IMR-90 (cell line): Measurements from ENCODE around the gene CDHR1. TPM values are rescaled to one million over a fixed set of nuclear protein-coding genes. Genes with fewer than 3 reads are reported as not detected.
"Not testable (repeated sequence)": the region's sequence is repeated elsewhere in the genome, so short reads cannot be mapped to it uniquely, and the experiment has no call there.

Experiments
- ATAC-seq: fragments of 200-7000 bp; cut with Tn5 transposase; 2 replicates; pipeline ENCODE4 v1.9.1; 2020; ENCODE audit warnings: low read depth, mild to moderate bottlenecking, moderate library complexity
- BruUV-seq: library from RNA; stranded (reverse); fragments of 400-500 nt; replicated peaks from 2 replicates; lab custom pipeline; 2021; lab: Mats Ljungman, UMichigan
- CTCF ChIA-PET: fragments of 300-600 bp; formaldehyde crosslinking; extraction: SDS; loops from one replicate; lab custom pipeline; 2021; ENCODE audit warnings: antibody characterized with exemption; lab: Yijun Ruan, JAX
- POLR2A ChIA-PET: fragments of 300-600 bp; sonication (Branson Sonifier 250); formaldehyde crosslinking; loops from one replicate; lab custom pipeline; 2022; ENCODE audit warnings: antibody characterized with exemption; ENCODE audit not compliant: unreplicated experiment; lab: Charles Lee
- DNase-seq: peaks from one replicate; pipeline ENCODE4 v3.0.0; 2013
- H2AFZ ChIP-seq: replicated peaks from 2 replicates; pipeline ENCODE3; 2013; ENCODE audit warnings: low read length, mild to moderate bottlenecking; ENCODE audit not compliant: poor library complexity
- H2AK5ac ChIP-seq: 2 replicates; pipeline ENCODE4 v1.6.1; 2013; ENCODE audit warnings: low read depth, low read length, inconsistent platforms
- H2AK9ac ChIP-seq: replicated peaks from 2 replicates; pipeline ENCODE3; 2013; ENCODE audit warnings: mild to moderate bottlenecking, low read depth, low read length, moderate library complexity; ENCODE audit not compliant: poor library complexity
- H2BK120ac ChIP-seq: 2 replicates; pipeline ENCODE4 v1.6.1; 2013; ENCODE audit warnings: low read depth, low read length, inconsistent platforms
- H2BK15ac ChIP-seq: 3 replicates; pipeline ENCODE4 v1.6.1; 2013; ENCODE audit warnings: low read depth, low read length, inconsistent platforms
- H2BK20ac ChIP-seq: 2 replicates; pipeline ENCODE4 v1.6.1; 2013; ENCODE audit warnings: low read depth, mild to moderate bottlenecking, inconsistent platforms, low read length, moderate library complexity
- H2BK5ac ChIP-seq: 2 replicates; pipeline ENCODE4 v1.6.1; 2013; ENCODE audit warnings: mild to moderate bottlenecking, low read depth, low read length, inconsistent platforms; ENCODE audit not compliant: poor library complexity, severe bottlenecking
- H3K14ac ChIP-seq: replicated peaks from 2 replicates; pipeline ENCODE4 v1.6.1; 2013; ENCODE audit warnings: low read depth, low read length, inconsistent platforms
- H3K18ac ChIP-seq: 2 replicates; pipeline ENCODE4 v1.6.1; 2013; ENCODE audit warnings: low read depth, low read length, control low read depth
- H3K23ac ChIP-seq: 2 replicates; pipeline ENCODE4 v1.6.1; 2013; ENCODE audit warnings: low read depth, low read length, inconsistent platforms
- H3K27ac ChIP-seq: 2 replicates; pipeline ENCODE4 v1.5.1; 2013; ENCODE audit warnings: mild to moderate bottlenecking, control low read depth, low read length; ENCODE audit not compliant: insufficient read depth
- H3K27me3 ChIP-seq: 2 replicates; pipeline ENCODE4 v1.6.1; 2013; ENCODE audit warnings: low read length; ENCODE audit not compliant: control insufficient read depth, insufficient read depth
- H3K36me3 ChIP-seq: 2 replicates; pipeline ENCODE4 v1.6.1; 2013; ENCODE audit warnings: low read length, mixed read lengths; ENCODE audit not compliant: control insufficient read depth, insufficient read depth
- H3K4ac ChIP-seq: 2 replicates; pipeline ENCODE4 v1.6.1; 2013; ENCODE audit warnings: low read depth, low read length, inconsistent platforms
- H3K4me1 ChIP-seq: 2 replicates; pipeline ENCODE4 v1.6.1; 2013; ENCODE audit warnings: low read length, mixed read lengths; ENCODE audit not compliant: control insufficient read depth, insufficient read depth
- H3K4me2 ChIP-seq: 2 replicates; pipeline ENCODE4 v1.6.1; 2013; ENCODE audit warnings: low read depth, mild to moderate bottlenecking, control low read depth, low read length, moderate library complexity
- H3K4me3 ChIP-seq: 2 replicates; pipeline ENCODE4 v1.5.1; 2013; ENCODE audit warnings: low read depth, mild to moderate bottlenecking, control low read depth, low read length, moderate library complexity; ENCODE audit not compliant: insufficient read depth
- H3K56ac ChIP-seq: 2 replicates; pipeline ENCODE4 v1.6.1; 2013; ENCODE audit warnings: low read length, inconsistent platforms; ENCODE audit not compliant: insufficient read depth; ENCODE audit errors: extremely low read depth
- H3K79me1 ChIP-seq, 2 experiments: 2 replicates each; pipeline ENCODE4 v1.6.1; 2013; ENCODE audit warnings: low read length in 2 of 2, inconsistent platforms in 1 of 2, low read depth in 1 of 2
- H3K9ac ChIP-seq: 2 replicates; pipeline ENCODE4 v1.6.1; 2013; ENCODE audit warnings: low read depth, low read length, control low read depth
- H3K9me1 ChIP-seq: 2 replicates; pipeline ENCODE4 v1.6.1; 2013; ENCODE audit warnings: low read length, inconsistent platforms; ENCODE audit not compliant: insufficient read depth
- H3K9me3 ChIP-seq: 2 replicates; pipeline ENCODE4 v1.6.1; 2013; ENCODE audit warnings: low read length; ENCODE audit not compliant: control insufficient read depth, insufficient read depth
- H4K20me1 ChIP-seq: 2 replicates; pipeline ENCODE4 v1.6.1; 2013; ENCODE audit warnings: low read length, inconsistent platforms; ENCODE audit not compliant: insufficient read depth
- H4K5ac ChIP-seq: 2 replicates; pipeline ENCODE4 v1.6.1; 2013; ENCODE audit warnings: mild to moderate bottlenecking, low read depth, low read length, control low read depth
- H4K8ac ChIP-seq, 2 experiments: 2 replicates each; pipeline ENCODE4 v1.6.1; 2013; ENCODE audit warnings: low read depth in 2 of 2, low read length in 2 of 2, control low read depth in 1 of 2, inconsistent platforms in 1 of 2
- H4K91ac ChIP-seq: 2 replicates; pipeline ENCODE4 v1.6.1; 2013; ENCODE audit warnings: low read depth, low read length, inconsistent platforms; ENCODE audit not compliant: insufficient read depth
- WGBS, 2 experiments: methylation state at CpG; one replicate each; pipeline versions ENCODE4 v1.1.5 to v1.1.7; 2013; ENCODE audit warnings: missing lambda C conversion rate in 2 of 2; ENCODE audit not compliant: insufficient read length in 1 of 2; ENCODE audit errors: extremely low coverage in 2 of 2; 5-methylcytosine and 5-hydroxymethylcytosine counted together
- dilution Hi-C: fragments of 300-500 bp; cut with HindIII; formaldehyde crosslinking; loops from one replicate; pipeline ENCODE4 v1.14.3; 2018; ENCODE audit warnings: low sequenced_read_pairs; ENCODE audit not compliant: unreplicated experiment
- in situ Hi-C: fragments of 300-500 bp; cut with MboI; formaldehyde crosslinking; loops from 3 replicates; pipeline ENCODE4 v1.14.3; 2019; ENCODE audit warnings: low sequenced_read_pairs, inconsistent platforms, mixed read lengths
- intact Hi-C: fragments of 100-400 bp; cut with micrococcal nuclease; formaldehyde crosslinking; loops from 2 replicates; pipeline ENCODE4 v1.10.0; 2022
- polyA plus RNA-seq, 3 experiments: library from polyadenylated mRNA; depleted of rRNA; stranded (reverse); fragments of >200 nt; gene quantifications; 2 replicates each; pipeline ENCODE4 v1.2.3, GENCODE V29; 2012; ENCODE audit warnings: low replicate concordance in 1 of 3
- total RNA-seq: library from RNA; depleted of rRNA; stranded (reverse); fragments of >200 nt; gene quantifications from 2 replicates; pipeline ENCODE4 v1.2.3, GENCODE V29; 2012

The CDHR1 gene
- total and polyA plus RNA-seq, 2 of the 4 experiments (the other 2 are of a cell fraction) = not detected

- H4K91ac ChIP-seq, H3K79me1 ChIP-seq, H3K4me2 ChIP-seq, H2BK120ac ChIP-seq, H3K4ac ChIP-seq, H3K9me3 ChIP-seq, ATAC-seq, H2BK15ac ChIP-seq, H3K27me3 ChIP-seq, H2BK5ac ChIP-seq, H4K20me1 ChIP-seq, H3K14ac ChIP-seq, H3K4me1 ChIP-seq, H3K56ac ChIP-seq, intact Hi-C loops, H3K18ac ChIP-seq, H3K4me3 ChIP-seq, in situ Hi-C loops, H3K36me3 ChIP-seq, H3K9ac ChIP-seq, BruUV-seq, dilution Hi-C loops, H4K8ac ChIP-seq, CTCF ChIA-PET, DNase-seq, H2AFZ ChIP-seq, POLR2A ChIA-PET, H4K5ac ChIP-seq, H2AK9ac ChIP-seq, H3K9me1 ChIP-seq, H3K23ac ChIP-seq, H2BK20ac ChIP-seq, H2AK5ac ChIP-seq, H3K27ac ChIP-seq: not testable (repeated sequence)
- WGBS, 2 experiments = no CpG with 5 or more reads among the region's 2 CpGs
Measured at GRCh38 chr10:84171237-84171636, 23.1 kb upstream of the CDHR1 start.

DNA sequence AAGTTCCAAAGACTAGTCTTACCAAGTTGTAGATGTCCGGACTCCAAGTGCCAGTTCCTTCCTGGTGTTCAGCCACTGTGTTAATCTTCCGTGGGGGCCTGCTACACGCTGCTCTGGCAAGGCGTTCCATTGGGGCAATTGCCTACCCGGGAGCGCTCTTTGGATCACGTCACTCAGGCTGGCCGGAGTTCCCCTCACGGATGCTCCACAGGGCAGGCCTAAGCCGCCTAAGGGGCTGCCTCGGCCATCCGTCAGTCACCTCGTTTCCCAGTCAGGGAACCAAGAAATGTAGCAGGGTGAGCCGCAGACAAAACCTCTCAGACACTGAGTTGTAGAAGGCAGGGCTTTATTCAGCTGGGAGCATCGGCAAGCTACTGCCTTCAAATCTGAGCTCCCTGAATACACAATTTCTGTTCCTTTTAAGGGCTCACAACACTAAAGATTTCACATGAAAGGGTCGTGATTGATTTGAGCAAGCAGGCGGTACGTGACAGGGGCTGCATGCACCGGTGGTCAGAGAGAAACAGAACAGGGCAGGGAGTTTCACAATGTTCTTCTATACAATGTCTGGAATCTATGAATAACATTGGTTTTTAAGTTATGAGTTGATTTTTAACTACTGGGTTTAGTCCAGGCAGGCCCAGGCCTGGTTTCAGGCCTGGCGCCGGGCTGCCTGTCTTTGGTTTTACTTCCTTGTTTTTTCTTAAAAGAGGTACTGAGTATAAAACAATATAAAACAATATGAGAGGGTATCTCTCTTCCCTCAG is 22.5 kb upstream of the CDHR1 start:
- POLR2A ChIA-PET, H3K27ac ChIP-seq, H4K8ac ChIP-seq, H3K79me1 ChIP-seq, H3K9ac ChIP-seq, dilution Hi-C loops, H2AFZ ChIP-seq, H2BK15ac ChIP-seq, H3K4me3 ChIP-seq, ATAC-seq, H2AK9ac ChIP-seq, H2BK120ac ChIP-seq, BruUV-seq, H2BK20ac ChIP-seq, H3K4me2 ChIP-seq, H3K56ac ChIP-seq, H3K23ac ChIP-seq, H3K14ac ChIP-seq, DNase-seq, H3K36me3 ChIP-seq, H3K4me1 ChIP-seq, H3K9me1 ChIP-seq, H3K9me3 ChIP-seq, H3K27me3 ChIP-seq, H4K20me1 ChIP-seq, H4K5ac ChIP-seq, H3K4ac ChIP-seq, H3K18ac ChIP-seq, in situ Hi-C loops, H2AK5ac ChIP-seq, H4K91ac ChIP-seq, H2BK5ac ChIP-seq, intact Hi-C loops, CTCF ChIA-PET: not testable (repeated sequence)
- WGBS, 2 experiments = 87% methylated on average over 4 of the region's 21 CpGs; no CpG with 5 or more reads in 1 of the 2 experiments
